GM19452 (cell line): ENCODE data around the gene CP.

ENCODE experiments used
- ATAC-seq: cut with Tn5 transposase; IDR thresholded peaks from one replicate; pipeline ENCODE4 v1.9.1; 2021; ENCODE audit not compliant: unreplicated experiment

Gene CP

GRCh38 chr3:149128821-149129220 is 92.8 kb downstream of the CP start:
- no peak for ATAC-seq

- ATAC-seq: no peak
Observed at GRCh38 chr3:149122721-149123578, 98.7 kb downstream of the CP start.
